ENCODE data around the gene ABCC2.

Gene ABCC2

DNA sequence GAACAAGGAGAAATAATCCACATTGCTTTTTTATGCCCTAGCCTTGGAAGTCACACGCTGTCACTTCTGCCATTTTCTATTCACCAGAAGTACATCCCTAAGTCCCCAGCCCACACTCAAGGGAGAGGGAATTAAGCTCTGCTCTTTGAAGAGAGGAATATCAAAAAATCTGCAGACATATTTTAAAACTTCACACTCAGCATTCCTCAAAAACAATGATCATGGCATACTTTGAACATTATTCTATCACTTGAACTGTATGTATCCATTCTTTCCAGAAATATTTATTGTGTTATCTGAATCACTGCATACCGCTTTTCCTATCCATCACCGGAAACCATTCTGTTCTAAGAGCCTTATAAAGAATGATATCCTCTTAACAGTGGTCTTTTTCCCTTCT lies 9.4 kb downstream of the ABCC2 start:
- TF ChIP-seq, protein P1, sequence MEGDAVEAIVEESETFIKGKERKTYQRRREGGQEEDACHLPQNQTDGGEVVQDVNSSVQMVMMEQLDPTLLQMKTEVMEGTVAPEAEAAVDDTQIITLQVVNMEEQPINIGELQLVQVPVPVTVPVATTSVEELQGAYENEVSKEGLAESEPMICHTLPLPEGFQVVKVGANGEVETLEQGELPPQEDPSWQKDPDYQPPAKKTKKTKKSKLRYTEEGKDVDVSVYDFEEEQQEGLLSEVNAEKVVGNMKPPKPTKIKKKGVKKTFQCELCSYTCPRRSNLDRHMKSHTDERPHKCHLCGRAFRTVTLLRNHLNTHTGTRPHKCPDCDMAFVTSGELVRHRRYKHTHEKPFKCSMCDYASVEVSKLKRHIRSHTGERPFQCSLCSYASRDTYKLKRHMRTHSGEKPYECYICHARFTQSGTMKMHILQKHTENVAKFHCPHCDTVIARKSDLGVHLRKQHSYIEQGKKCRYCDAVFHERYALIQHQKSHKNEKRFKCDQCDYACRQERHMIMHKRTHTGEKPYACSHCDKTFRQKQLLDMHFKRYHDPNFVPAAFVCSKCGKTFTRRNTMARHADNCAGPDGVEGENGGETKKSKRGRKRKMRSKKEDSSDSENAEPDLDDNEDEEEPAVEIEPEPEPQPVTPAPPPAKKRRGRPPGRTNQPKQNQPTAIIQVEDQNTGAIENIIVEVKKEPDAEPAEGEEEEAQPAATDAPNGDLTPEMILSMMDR (IDR thresholded peaks at IDR 0.05; ENCODE audit: extremely low read depth, insufficient read depth, missing control alignments): no peak
- in situ Hi-C loops (cut with MboI; ENCODE audit: low pct_unique_long_range_greater_than_20kb, low sequenced_read_pairs, unreplicated experiment): no loop called here
- no peak for DNase-seq (ENCODE audit: low spot score)

DNA sequence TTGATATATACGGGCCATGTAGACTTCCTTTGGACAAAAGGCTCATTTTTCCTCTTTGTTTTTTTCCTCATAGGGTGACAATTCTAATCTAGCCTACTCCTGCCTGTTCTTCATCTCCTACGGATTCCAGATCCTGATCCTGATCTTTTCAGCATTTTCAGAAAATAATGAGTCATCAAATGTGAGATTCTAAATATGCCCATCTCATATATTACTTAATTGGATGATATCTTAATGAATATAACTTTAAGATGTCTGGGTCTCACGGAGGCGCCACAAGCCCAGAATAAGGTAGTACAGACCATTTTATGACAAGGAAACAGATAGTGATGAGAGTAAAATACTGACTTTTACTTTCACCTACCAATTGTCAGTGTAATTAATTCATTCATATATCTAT lies 11.4 kb downstream of the ABCC2 start:
- TF ChIP-seq, protein P1 (IDR thresholded peaks at IDR 0.05; ENCODE audit: extremely low read depth, insufficient read depth, missing control alignments): no peak
- in situ Hi-C loops (cut with MboI; ENCODE audit: low pct_unique_long_range_greater_than_20kb, low sequenced_read_pairs, unreplicated experiment): no loop called here
- DNase-seq (ENCODE audit: low spot score): no peak

DNA sequence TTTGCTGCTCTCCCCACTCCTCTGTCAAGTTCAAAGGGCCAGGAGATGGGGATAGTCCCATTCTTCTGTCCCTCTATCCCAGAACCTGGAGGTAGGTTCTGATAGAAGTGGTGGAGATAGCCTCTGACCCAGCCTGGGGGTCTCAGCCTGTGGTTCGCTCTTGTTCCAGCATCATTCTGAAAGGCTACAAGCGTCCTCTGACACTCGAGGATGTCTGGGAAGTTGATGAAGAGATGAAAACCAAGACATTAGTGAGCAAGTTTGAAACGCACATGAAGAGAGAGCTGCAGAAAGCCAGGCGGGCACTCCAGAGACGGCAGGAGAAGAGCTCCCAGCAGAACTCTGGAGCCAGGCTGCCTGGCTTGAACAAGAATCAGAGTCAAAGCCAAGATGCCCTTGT lies 14.5 kb downstream of the ABCC2 start:
- in situ Hi-C loops (cut with MboI; ENCODE audit: low pct_unique_long_range_greater_than_20kb, low sequenced_read_pairs, unreplicated experiment): no loop called here

DNA sequence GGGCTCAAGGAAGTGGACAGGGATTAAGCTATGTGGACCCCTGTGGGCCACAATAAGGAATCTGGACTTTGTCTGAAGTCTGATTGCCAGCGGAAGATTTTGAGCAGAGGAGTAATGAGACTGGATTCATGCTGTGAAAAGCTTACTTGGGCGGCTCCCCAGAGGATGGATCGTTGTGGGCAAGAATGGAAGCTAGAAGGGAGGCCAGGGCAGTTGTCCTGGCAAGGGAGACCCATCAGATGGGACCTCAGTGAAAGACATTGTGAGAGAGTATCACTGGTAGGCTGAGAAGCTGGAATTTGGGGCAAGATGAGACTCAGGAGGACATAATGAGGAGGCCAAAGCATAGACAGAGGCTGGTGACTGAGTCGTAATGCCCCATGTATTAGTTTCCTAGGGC lies 15.6 kb downstream of the ABCC2 start:
- DNase-seq (ENCODE audit: low spot score): no peak
- TF ChIP-seq, protein P1 (IDR thresholded peaks at IDR 0.05; ENCODE audit: extremely low read depth, insufficient read depth, missing control alignments): no peak
- in situ Hi-C loops (cut with MboI; ENCODE audit: low pct_unique_long_range_greater_than_20kb, low sequenced_read_pairs, unreplicated experiment): no loop called here

More for the DNA sequence above, 14.5 kb downstream of the ABCC2 start:
- TF ChIP-seq, protein P1 (IDR thresholded peaks at IDR 0.05; ENCODE audit: extremely low read depth, insufficient read depth, missing control alignments): no peak
- DNase-seq (ENCODE audit: low spot score): no peak

DNA sequence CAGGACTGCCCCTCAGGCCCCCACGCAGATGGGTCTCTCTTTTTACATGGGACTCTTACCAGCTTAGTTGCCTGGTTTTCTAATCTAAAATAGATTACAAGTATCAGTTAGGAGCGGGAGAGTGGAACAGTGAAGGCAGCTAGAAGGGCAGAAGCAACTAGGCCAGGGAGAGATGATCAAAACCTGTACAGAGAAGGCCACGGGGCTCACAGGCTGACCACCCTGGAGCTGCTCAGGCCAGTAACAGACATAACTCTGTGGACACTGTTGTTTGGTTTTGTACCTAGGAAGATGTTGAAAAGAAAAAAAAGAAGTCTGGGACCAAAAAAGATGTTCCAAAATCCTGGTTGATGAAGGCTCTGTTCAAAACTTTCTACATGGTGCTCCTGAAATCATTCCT lies 16.5 kb downstream of the ABCC2 start:
- in situ Hi-C loops (cut with MboI; ENCODE audit: low pct_unique_long_range_greater_than_20kb, low sequenced_read_pairs, unreplicated experiment): no loop called here
- DNase-seq (ENCODE audit: low spot score): no peak
- TF ChIP-seq, protein P1 (IDR thresholded peaks at IDR 0.05; ENCODE audit: extremely low read depth, insufficient read depth, missing control alignments): no peak

DNA sequence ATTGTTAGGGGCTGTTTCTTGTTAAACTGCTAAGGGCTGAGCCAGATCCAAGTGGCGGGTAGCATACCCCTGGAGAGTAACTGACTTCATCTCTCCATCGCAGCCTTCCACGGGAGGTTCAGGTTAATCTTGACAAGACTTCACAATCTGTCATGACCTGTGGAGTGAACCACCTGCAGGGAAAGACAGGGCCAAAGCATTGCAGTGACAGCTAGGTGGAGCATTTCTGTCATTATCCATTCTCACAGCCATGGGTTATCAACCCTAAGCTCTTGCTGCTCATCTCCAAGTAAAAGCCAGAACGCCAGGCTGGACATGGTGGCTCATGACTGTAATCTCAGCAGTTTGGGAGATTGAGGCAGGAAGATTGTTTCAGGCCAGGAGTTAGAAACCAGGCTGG lies 17.2 kb downstream of the ABCC2 start:
- in situ Hi-C loops (cut with MboI; ENCODE audit: low pct_unique_long_range_greater_than_20kb, low sequenced_read_pairs, unreplicated experiment): no loop called here
- no peak for DNase-seq (ENCODE audit: low spot score)
- TF ChIP-seq, protein P1 (IDR thresholded peaks at IDR 0.05; ENCODE audit: extremely low read depth, insufficient read depth, missing control alignments): no peak

DNA sequence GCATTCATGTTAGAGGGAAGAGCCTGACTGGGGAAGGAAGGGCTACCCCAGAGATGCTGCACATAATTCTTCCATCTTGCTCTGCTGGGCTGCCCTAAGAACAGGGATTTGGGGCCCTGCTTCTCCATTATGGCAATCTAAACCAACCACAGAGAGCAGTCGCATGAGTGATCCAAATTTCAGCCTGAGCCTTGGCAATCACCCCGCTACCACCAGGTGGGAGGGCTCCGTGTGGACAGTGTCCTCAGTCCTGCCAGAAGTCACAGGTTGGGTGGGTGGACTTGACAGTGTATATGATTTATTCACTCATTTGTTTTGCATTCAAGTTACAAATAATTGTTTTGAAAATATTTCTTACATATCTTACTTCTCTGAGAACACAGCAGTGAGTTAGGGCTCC lies 22.0 kb downstream of the ABCC2 start:
- TF ChIP-seq, protein P1 (IDR thresholded peaks at IDR 0.05; ENCODE audit: extremely low read depth, insufficient read depth, missing control alignments): no peak
- in situ Hi-C loops (cut with MboI; ENCODE audit: low pct_unique_long_range_greater_than_20kb, low sequenced_read_pairs, unreplicated experiment): no loop called here
- DNase-seq (ENCODE audit: low spot score): no peak

Data from GM13977 (cell line).